ENCODE results near the gene ZP3. TPM values are rescaled to one million over a fixed set of nuclear protein-coding genes. Genes with fewer than 3 reads are reported as not detected.

ZP3 gene
- total and polyA plus RNA-seq, 2 of the 8 experiments (the other 6 are each of a cell fraction or from before 2014, with no cell fraction given), result 1.5 to 2.4 TPM

- CTCF ChIA-PET (ENCODE audit: partially characterized antibody), result no interaction called here
- H3K4me3 ChIP-seq (ENCODE audit: extremely low read depth in 1 of 4, insufficient read depth in 2 of 4, low read depth in 3 of 4, low read length in 4 of 4), result no peak overlapping the region
- H3K9me3 ChIP-seq (ENCODE audit: insufficient read depth in 2 of 2, low read depth in 1 of 2, low read length in 1 of 2), result no peaks in the 10 kb centered on the region
- peaks cover 6% of the 10 kb centered on the region for H3K23me2 ChIP-seq (ENCODE audit: low read depth, low read length)
- H3K27me3 ChIP-seq (replicated peaks in 1 of 4; ENCODE audit: control insufficient read depth in 3 of 4, extremely low read depth in 1 of 4, insufficient read depth in 3 of 4, low read length in 3 of 4), result peaks cover 0 to 4% (median 2%) of the 10 kb centered on the region in 4 experiments; a peak in 2 of 7 replicates
- H2BK120ac ChIP-seq (replicated peaks; ENCODE audit: low read depth, low read length), result no peak overlapping the region
- H2AK5ac ChIP-seq (ENCODE audit: low read depth, low read length), result no peak overlapping the region
- no peak overlapping the region for H4K5ac ChIP-seq (ENCODE audit: insufficient read length, low read depth, low read length)
- H4K8ac ChIP-seq (ENCODE audit: extremely low read depth, insufficient read depth, low read length), result no peak overlapping the region
- no peak overlapping the region for H2BK20ac ChIP-seq (ENCODE audit: low read length)
- H3K4me1 ChIP-seq (replicated peaks in 1 of 4; ENCODE audit: control insufficient read depth in 3 of 4, insufficient read depth in 4 of 4, low read length in 3 of 4), result peaks cover 8 to 13% (median 9%) of the 10 kb centered on the region in 4 experiments; a peak in 6 of 7 replicates
- H3K9ac ChIP-seq (replicated peaks in 1 of 4; ENCODE audit: extremely low read depth in 1 of 4, low read depth in 3 of 4, low read length in 3 of 4), result no peak overlapping the region
- H2BK12ac ChIP-seq (ENCODE audit: low read depth, low read length), result no peak overlapping the region
- H3K14ac ChIP-seq (ENCODE audit: insufficient read length), result no peak overlapping the region
- H3K4ac ChIP-seq (replicated peaks; ENCODE audit: insufficient read length, low read depth, low read length), result no peak overlapping the region
- H3K56ac ChIP-seq (replicated peaks; ENCODE audit: insufficient read length, low read depth, low read length), result no peak overlapping the region
- H4K91ac ChIP-seq (replicated peaks; ENCODE audit: insufficient read length, low read length), result no peak overlapping the region
- H3K79me2 ChIP-seq (ENCODE audit: control insufficient read depth in 1 of 2, insufficient read depth in 2 of 2, low read length in 2 of 2), result no peaks in the 10 kb centered on the region
- FAIRE-seq (no peak), DNase-seq (ENCODE audit: low read depth in 1 of 2, low spot score in 2 of 2) (no peak)
- POLR2A ChIA-PET (ENCODE audit: partially characterized antibody), result interaction anchor here (0.9 to 2.4 kb wide), 4 partner anchors 12 to 46 kb away, joined by 3 to 8 read pairs (median 4); partner anchors contain the start of gene SSC4D
- H3K18ac ChIP-seq (ENCODE audit: extremely low read depth, low read length), result no peak overlapping the region
- H2BK5ac ChIP-seq (ENCODE audit: low read depth, low read length), result no peak overlapping the region
- no peaks in the 10 kb centered on the region for H3K36me3 ChIP-seq (ENCODE audit: control insufficient read depth in 2 of 4, insufficient read depth in 4 of 4, low read length in 3 of 4)
- H3K27ac ChIP-seq (ENCODE audit: low read depth, low read length), result no peak overlapping the region
- H4K20me1 ChIP-seq (replicated peaks in 1 of 2; ENCODE audit: control insufficient read depth in 1 of 2, insufficient read depth in 2 of 2, low read length in 2 of 2), result no peaks in the 10 kb centered on the region
- H3K79me1 ChIP-seq (ENCODE audit: low read depth, low read length), result no peaks in the 10 kb centered on the region
- no peak overlapping the region for H3K23ac ChIP-seq (ENCODE audit: insufficient read length)
- no peak overlapping the region for H3K4me2 ChIP-seq (ENCODE audit: insufficient read depth in 1 of 2, low read depth in 2 of 2, low read length in 2 of 2)
- no peak for TF ChIP-seq MAFK (IDR thresholded peaks at IDR 0.05; ENCODE audit: low read depth, low read length)
- H2AFZ ChIP-seq (ENCODE audit: low read length), result no peak overlapping the region
- WGBS, 2 experiments (ENCODE audit: extremely low coverage in 1 of 2, insufficient coverage in 1 of 2, insufficient read length in 1 of 2, insufficient replicate concordance in 2 of 2, low coverage in 1 of 2, low lambda C conversion rate in 2 of 2, missing lambda C conversion rate in 1 of 2), result 87% methylated on average over 8 of the region's 8 CpGs; no CpG with 5 or more reads in 1 of the 2 experiments
- 0 out of 2 replicates have a peak overlapping the region, but pooled peaks have one; percentile 16 for H2BK15ac ChIP-seq (ENCODE audit: low read length)
Measured at GRCh38 chr7:76396864-76397263, 27.9 kb upstream of the ZP3 start.
